Activated CD4-positive, alpha-beta T cell treated with anti-CD3 and anti-CD28 coated beads, Interleukin-2, amount 10 ng/mL, durations not matched to agents 7 days and 5 days (primary cell): Measurements from ENCODE around the gene NR3C2. TPM values are rescaled to one million over a fixed set of nuclear protein-coding genes. Genes with fewer than 3 reads are reported as not detected.

Experiments
- CTCF ChIA-PET: fragments of 350-600 bp; sonication (Branson Sonifier 250); formaldehyde crosslinking; loops from one replicate; lab custom pipeline; 2021; ENCODE audit warnings: antibody characterized with exemption; lab: Charles Lee
- POLR2A ChIA-PET: fragments of 350-600 bp; sonication (Branson Sonifier 250); formaldehyde crosslinking; loops from one replicate; lab custom pipeline; 2021; ENCODE audit warnings: antibody characterized with exemption; lab: Charles Lee
- DNase-seq: peaks from one replicate; pipeline ENCODE4 v3.0.0-alpha.2; 2020
- H3K27ac Mint-ChIP-seq: one replicate; pipeline ENCODE4 v1.8.0; 2021; ENCODE audit warnings: mild to moderate bottlenecking, moderate library complexity, mixed read lengths
- H3K27me3 Mint-ChIP-seq: one replicate; pipeline ENCODE4 v1.8.0; 2021; ENCODE audit warnings: mixed read lengths
- H3K36me3 Mint-ChIP-seq: one replicate; pipeline ENCODE4 v1.8.0; 2021; ENCODE audit warnings: low read depth, mixed read lengths
- H3K4me1 Mint-ChIP-seq: one replicate; pipeline ENCODE4 v1.8.0; 2021; ENCODE audit warnings: mixed read lengths
- H3K4me3 Mint-ChIP-seq: one replicate; pipeline ENCODE4 v1.8.0; 2021; ENCODE audit warnings: mild to moderate bottlenecking, moderate library complexity, mixed read lengths
- H3K9me3 Mint-ChIP-seq: one replicate; pipeline ENCODE4 v1.8.0; 2021; ENCODE audit warnings: mixed read lengths
- total RNA-seq, 2 experiments: library from RNA; stranded (reverse); gene quantifications; one replicate each; pipeline ENCODE4 v1.2.3, GENCODE V29; 2021

The NR3C2 gene
- total RNA-seq, 2 experiments from 2014 or later, result 4.1 to 5.1 TPM

- ChIA-PET CTCF (no interaction called here), POLR2A (no interaction called here)
- Mint-ChIP-seq H3K9me3 (no peaks in the 10 kb centered on the region), H3K27ac (no peak overlapping the region), H3K4me1 (no peaks in the 10 kb centered on the region), H3K4me3 (no peak overlapping the region), H3K27me3 (no peaks in the 10 kb centered on the region), H3K36me3 (no peaks in the 10 kb centered on the region)
- no peak for DNase-seq
Measured at GRCh38 chr4:148315049-148315448, 127.2 kb downstream of the NR3C2 start.

- ChIA-PET CTCF (no interaction called here), POLR2A (no interaction called here)
- H3K27ac Mint-ChIP-seq, result no peak overlapping the region
- H3K9me3 Mint-ChIP-seq, result no peaks in the 10 kb centered on the region
- no peak for DNase-seq
- H3K36me3 Mint-ChIP-seq, result no peaks in the 10 kb centered on the region
- no peaks in the 10 kb centered on the region for H3K4me1 Mint-ChIP-seq
- no peak overlapping the region for H3K4me3 Mint-ChIP-seq
- no peaks in the 10 kb centered on the region for H3K27me3 Mint-ChIP-seq
Measured at GRCh38 chr4:148312956-148313490, 129.2 kb downstream of the NR3C2 start.

- Mint-ChIP-seq H3K36me3 (no peaks in the 10 kb centered on the region), H3K27ac (no peak overlapping the region), H3K4me1 (no peaks in the 10 kb centered on the region), H3K27me3 (no peaks in the 10 kb centered on the region), H3K4me3 (no peak overlapping the region), H3K9me3 (no peaks in the 10 kb centered on the region)
- ChIA-PET POLR2A (no interaction called here), CTCF (no interaction called here)
- no peak for DNase-seq
Measured at GRCh38 chr4:148311526-148311925, 130.7 kb downstream of the NR3C2 start.

GRCh38 chr4:148310756-148311155 lies 131.5 kb downstream of the NR3C2 start:
- Mint-ChIP-seq H3K27me3 (no peaks in the 10 kb centered on the region), H3K9me3 (no peaks in the 10 kb centered on the region), H3K4me1 (no peaks in the 10 kb centered on the region), H3K36me3 (no peaks in the 10 kb centered on the region), H3K27ac (no peak overlapping the region), H3K4me3 (no peak overlapping the region)
- ChIA-PET CTCF (interaction anchor here (1.2 kb wide), 1 partner anchor 15 kb away, joined by 3 read pairs; no protein-coding TSS in a partner anchor), POLR2A (no interaction called here)
- DNase-seq, result no peak

GRCh38 chr4:148305751-148306150 lies 136.5 kb downstream of the NR3C2 start:
- H3K4me1 Mint-ChIP-seq, result no peaks in the 10 kb centered on the region
- no peak for DNase-seq
- CTCF ChIA-PET, result no interaction called here
- H3K27me3 Mint-ChIP-seq, result no peaks in the 10 kb centered on the region
- POLR2A ChIA-PET, result no interaction called here
- H3K27ac Mint-ChIP-seq, result no peak overlapping the region
- peaks cover 7% of the 10 kb centered on the region for H3K9me3 Mint-ChIP-seq
- peaks cover 3% of the 10 kb centered on the region for H3K36me3 Mint-ChIP-seq
- H3K4me3 Mint-ChIP-seq, result no peak overlapping the region

- no peaks in the 10 kb centered on the region for H3K4me1 Mint-ChIP-seq
- H3K4me3 Mint-ChIP-seq, result no peak overlapping the region
- CTCF ChIA-PET, result no interaction called here
- peaks cover 3% of the 10 kb centered on the region for H3K36me3 Mint-ChIP-seq
- no peaks in the 10 kb centered on the region for H3K27me3 Mint-ChIP-seq
- no peak overlapping the region for H3K27ac Mint-ChIP-seq
- DNase-seq, result no peak
- POLR2A ChIA-PET, result no interaction called here
- H3K9me3 Mint-ChIP-seq, result peaks cover 21% of the 10 kb centered on the region
Measured at GRCh38 chr4:148302416-148302815, 139.8 kb downstream of the NR3C2 start.

- H3K27me3 Mint-ChIP-seq, result no peaks in the 10 kb centered on the region
- DNase-seq, result no peak
- POLR2A ChIA-PET, result no interaction called here
- H3K36me3 Mint-ChIP-seq, result peaks cover 3% of the 10 kb centered on the region
- H3K4me3 Mint-ChIP-seq, result no peak overlapping the region
- no peak overlapping the region for H3K27ac Mint-ChIP-seq
- H3K9me3 Mint-ChIP-seq, result peaks cover 21% of the 10 kb centered on the region
- CTCF ChIA-PET, result no interaction called here
- H3K4me1 Mint-ChIP-seq, result no peaks in the 10 kb centered on the region
Measured at GRCh38 chr4:148300877-148301276, 141.3 kb downstream of the NR3C2 start.

GRCh38 chr4:148299337-148299736 lies 142.9 kb downstream of the NR3C2 start:
- Mint-ChIP-seq H3K4me1 (no peaks in the 10 kb centered on the region), H3K4me3 (no peak overlapping the region), H3K36me3 (peaks cover 3% of the 10 kb centered on the region), H3K27me3 (no peaks in the 10 kb centered on the region), H3K9me3 (peaks cover 21% of the 10 kb centered on the region), H3K27ac (no peak overlapping the region)
- no peak for DNase-seq
- ChIA-PET POLR2A (no interaction called here), CTCF (no interaction called here)

GRCh38 chr4:148296498-148296897 lies 145.7 kb downstream of the NR3C2 start:
- CTCF ChIA-PET, result no interaction called here
- DNase-seq, result no peak
- Mint-ChIP-seq H3K9me3 (peaks cover 18% of the 10 kb centered on the region), H3K27ac (no peak overlapping the region), H3K27me3 (no peaks in the 10 kb centered on the region), H3K4me3 (no peak overlapping the region), H3K36me3 (peaks cover 2% of the 10 kb centered on the region), H3K4me1 (no peaks in the 10 kb centered on the region)
- POLR2A ChIA-PET, result no interaction called here

GRCh38 chr4:148295642-148296041 lies 146.6 kb downstream of the NR3C2 start:
- no peaks in the 10 kb centered on the region for H3K36me3 Mint-ChIP-seq
- DNase-seq, result no peak
- no peak overlapping the region for H3K27ac Mint-ChIP-seq
- no peaks in the 10 kb centered on the region for H3K4me1 Mint-ChIP-seq
- peaks cover 13% of the 10 kb centered on the region for H3K9me3 Mint-ChIP-seq
- ChIA-PET POLR2A (no interaction called here), CTCF (interaction anchor here (0.7 to 1.1 kb wide), 2 partner anchors 12 to 15 kb away, joined by 3 read pairs; no protein-coding TSS in a partner anchor)
- H3K4me3 Mint-ChIP-seq, result no peak overlapping the region
- H3K27me3 Mint-ChIP-seq, result no peaks in the 10 kb centered on the region

- no peak overlapping the region for H3K4me3 Mint-ChIP-seq
- H3K27me3 Mint-ChIP-seq, result no peaks in the 10 kb centered on the region
- no peaks in the 10 kb centered on the region for H3K4me1 Mint-ChIP-seq
- ChIA-PET CTCF (no interaction called here), POLR2A (no interaction called here)
- no peaks in the 10 kb centered on the region for H3K36me3 Mint-ChIP-seq
- peaks cover 4% of the 10 kb centered on the region for H3K9me3 Mint-ChIP-seq
- no peak for DNase-seq
- no peak overlapping the region for H3K27ac Mint-ChIP-seq
Measured at GRCh38 chr4:148293571-148293970, 148.6 kb downstream of the NR3C2 start.

GRCh38 chr4:148292686-148293085 lies 149.5 kb downstream of the NR3C2 start:
- no peaks in the 10 kb centered on the region for H3K9me3 Mint-ChIP-seq
- CTCF ChIA-PET, result no interaction called here
- H3K4me1 Mint-ChIP-seq, result no peaks in the 10 kb centered on the region
- POLR2A ChIA-PET, result no interaction called here
- no peaks in the 10 kb centered on the region for H3K27me3 Mint-ChIP-seq
- H3K36me3 Mint-ChIP-seq, result no peaks in the 10 kb centered on the region
- no peak for DNase-seq
- H3K27ac Mint-ChIP-seq, result no peak overlapping the region
- no peak overlapping the region for H3K4me3 Mint-ChIP-seq

GRCh38 chr4:148289740-148290139 lies 152.5 kb downstream of the NR3C2 start:
- no peaks in the 10 kb centered on the region for H3K9me3 Mint-ChIP-seq
- H3K27ac Mint-ChIP-seq, result no peak overlapping the region
- CTCF ChIA-PET, result no interaction called here
- H3K4me3 Mint-ChIP-seq, result no peak overlapping the region
- H3K36me3 Mint-ChIP-seq, result no peaks in the 10 kb centered on the region
- POLR2A ChIA-PET, result no interaction called here
- no peak for DNase-seq
- H3K27me3 Mint-ChIP-seq, result no peaks in the 10 kb centered on the region
- no peaks in the 10 kb centered on the region for H3K4me1 Mint-ChIP-seq

GRCh38 chr4:148288448-148288847 lies 153.8 kb downstream of the NR3C2 start:
- no peak overlapping the region for H3K4me3 Mint-ChIP-seq
- no peaks in the 10 kb centered on the region for H3K4me1 Mint-ChIP-seq
- CTCF ChIA-PET, result no interaction called here
- POLR2A ChIA-PET, result no interaction called here
- H3K36me3 Mint-ChIP-seq, result no peaks in the 10 kb centered on the region
- H3K9me3 Mint-ChIP-seq, result no peaks in the 10 kb centered on the region
- H3K27ac Mint-ChIP-seq, result no peak overlapping the region
- H3K27me3 Mint-ChIP-seq, result no peaks in the 10 kb centered on the region
- no peak for DNase-seq
